H1 (cell line): Measurements from ENCODE around the gene DNAJB5.

ENCODE experiments used
- CTCF ChIP-seq, 3 experiments: IDR thresholded peaks; 1 replicate in 2 of 3; 2 replicates in 1 of 3; pipeline versions ENCODE4 v1.5.1 to v1.6.1; 2011; ENCODE audit warnings: low read length in 3 of 3, mild to moderate bottlenecking in 3 of 3, inconsistent platforms in 2 of 3, low read depth in 1 of 3, moderate library complexity in 1 of 3; ENCODE audit not compliant: insufficient read depth in 1 of 3; ENCODE audit errors: control extremely low read depth in 1 of 3
- EZH2 ChIP-seq: fragments of 200-600 bp; sonication (generic); IDR thresholded peaks from 2 replicates; pipeline ENCODE4 v1.7.1; 2012; ENCODE audit warnings: low read depth, mild to moderate bottlenecking, moderate library complexity, low read length, inconsistent platforms; ENCODE audit not compliant: severe bottlenecking
- HDAC2 ChIP-seq, 2 experiments: fragments of 300-600 bp in 1 of 2; sonication (generic) in 1 of 2; IDR thresholded peaks; 2 replicates each; pipeline ENCODE4 v1.6.1; 2011 to 2012; ENCODE audit warnings: low read depth in 2 of 2, low read length in 2 of 2, mild to moderate bottlenecking in 2 of 2, moderate library complexity in 2 of 2, borderline replicate concordance in 1 of 2, inconsistent platforms in 1 of 2
- NRF1 ChIP-seq: IDR thresholded peaks from 2 replicates; pipeline ENCODE4 v1.6.1; 2011; ENCODE audit warnings: mild to moderate bottlenecking, low read depth, low read length, improper control_type of control experiment
- RAD21 ChIP-seq, 2 experiments: IDR thresholded peaks in 1 of 2; conservative IDR thresholded peaks in 1 of 2; 2 replicates each; pipeline ENCODE4 v1.6.1; 2011; ENCODE audit warnings: low read depth in 2 of 2, low read length in 2 of 2, improper control_type of control experiment in 1 of 2, inconsistent platforms in 1 of 2, mild to moderate bottlenecking in 1 of 2, moderate library complexity in 1 of 2

GRCh38 chr9:34963552-34963951, 26.0 kb upstream of the DNAJB5 start:
- no peak for TF ChIP-seq RAD21 (IDR thresholded peaks at IDR 0.05 in 1 of 2, conservative IDR thresholded peaks at IDR 0.05 in 1 of 2; ENCODE audit: low read depth in 2 of 2, low read length in 2 of 2)
- TF ChIP-seq CTCF (IDR thresholded peaks at IDR 0.05; ENCODE audit: control extremely low read depth in 1 of 3, insufficient read depth in 1 of 3, low read depth in 1 of 3, low read length in 3 of 3) = no peak
- TF ChIP-seq EZH2 = no peak
- no peak for TF ChIP-seq HDAC2 (IDR thresholded peaks at IDR 0.05; ENCODE audit: borderline replicate concordance in 1 of 2, low read depth in 2 of 2, low read length in 2 of 2)
- TF ChIP-seq NRF1 = no peak
